Cardiac fibroblast (primary cell): ENCODE results near the gene TESPA1.

Experiments
- DNase-seq, 2 donors: peaks; one replicate each; pipeline versions ENCODE4 v3.0.0 to v3.0.0-alpha.2; 2010; ENCODE audit warnings: low read depth in 2 of 2
- H3K4me3 ChIP-seq, 2 donors: replicated peaks in 1 of 2; 1 replicate in 1 of 2; 2 replicates in 1 of 2; pipeline ENCODE4 v1.5.1; 2011; ENCODE audit warnings: low read depth in 2 of 2, low read length in 2 of 2, mild to moderate bottlenecking in 2 of 2, moderate library complexity in 1 of 2
- CTCF ChIP-seq: IDR thresholded peaks from one replicate; pipeline ENCODE4 v1.5.1; 2011; ENCODE audit warnings: low read depth, mild to moderate bottlenecking, low read length, inconsistent platforms

The TESPA1 gene

GRCh38 chr12:54932691-54933090 lies 51.9 kb downstream of the TESPA1 start:
- H3K4me3 ChIP-seq: no peak overlapping the region
- TF ChIP-seq CTCF: no peak
- DNase-seq: peak; percentile 27 to 39

GRCh38 chr12:54932038-54932437 lies 52.5 kb downstream of the TESPA1 start:
- DNase-seq: no peak
- no peak overlapping the region for H3K4me3 ChIP-seq
- no peak for TF ChIP-seq CTCF

GRCh38 chr12:54929998-54930397 lies 54.6 kb downstream of the TESPA1 start:
- no peak for TF ChIP-seq CTCF
- H3K4me3 ChIP-seq: no peak overlapping the region
- DNase-seq: no peak

GRCh38 chr12:54926246-54926645 lies 58.3 kb downstream of the TESPA1 start:
- TF ChIP-seq CTCF: no peak
- no peak for DNase-seq
- no peak overlapping the region for H3K4me3 ChIP-seq

GRCh38 chr12:54924972-54925707 lies 59.4 kb downstream of the TESPA1 start:
- no peak for TF ChIP-seq CTCF
- no peak overlapping the region for H3K4me3 ChIP-seq
- DNase-seq: no peak

- no peak for DNase-seq
- no peak overlapping the region for H3K4me3 ChIP-seq
- TF ChIP-seq CTCF: no peak
These were observed 67.5 kb downstream of the TESPA1 start for GRCh38 chr12:54917001-54917488.
